Activated T-cell treated with anti-CD3 and anti-CD28 coated beads for 48 hours (primary cell): ENCODE data around the gene TRPC4AP.

Source experiments
- DNase-seq: peaks from one replicate; pipeline ENCODE4 v3.0.0-alpha.2; 2020; ENCODE audit warnings: low read depth

TRPC4AP gene

DNA sequence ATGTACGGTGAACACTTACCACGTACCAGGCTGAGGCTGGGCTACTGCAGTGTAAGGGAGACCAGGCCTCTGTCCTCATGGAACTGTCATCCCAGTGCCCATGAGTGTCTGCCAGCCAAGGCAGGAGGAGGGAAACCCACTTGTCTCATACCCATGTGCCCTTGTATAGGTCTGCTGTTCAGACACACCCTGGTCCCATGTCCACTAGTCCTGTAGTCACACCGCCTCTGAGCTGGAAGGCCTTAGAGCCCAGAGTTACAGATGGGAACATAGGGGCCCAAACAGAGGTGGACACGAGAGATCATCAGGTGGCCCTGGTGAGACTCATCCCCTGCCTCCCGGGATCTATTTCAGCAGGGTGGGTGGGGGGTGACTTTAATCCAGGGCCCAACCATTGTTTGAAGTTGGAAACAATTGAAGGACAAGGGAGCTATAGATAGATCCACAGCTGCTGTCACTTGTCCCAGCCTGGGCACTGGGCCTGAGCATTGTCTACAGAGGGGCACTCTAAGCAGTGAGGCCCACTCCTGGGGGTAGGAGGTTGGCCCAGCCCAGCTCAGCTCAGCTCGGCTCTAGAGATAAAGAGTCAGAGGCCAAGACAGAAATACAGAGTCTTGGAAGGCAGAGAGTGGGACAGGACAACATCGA is 122.3 kb downstream of the TRPC4AP start:
- DNase-seq: no peak

DNA sequence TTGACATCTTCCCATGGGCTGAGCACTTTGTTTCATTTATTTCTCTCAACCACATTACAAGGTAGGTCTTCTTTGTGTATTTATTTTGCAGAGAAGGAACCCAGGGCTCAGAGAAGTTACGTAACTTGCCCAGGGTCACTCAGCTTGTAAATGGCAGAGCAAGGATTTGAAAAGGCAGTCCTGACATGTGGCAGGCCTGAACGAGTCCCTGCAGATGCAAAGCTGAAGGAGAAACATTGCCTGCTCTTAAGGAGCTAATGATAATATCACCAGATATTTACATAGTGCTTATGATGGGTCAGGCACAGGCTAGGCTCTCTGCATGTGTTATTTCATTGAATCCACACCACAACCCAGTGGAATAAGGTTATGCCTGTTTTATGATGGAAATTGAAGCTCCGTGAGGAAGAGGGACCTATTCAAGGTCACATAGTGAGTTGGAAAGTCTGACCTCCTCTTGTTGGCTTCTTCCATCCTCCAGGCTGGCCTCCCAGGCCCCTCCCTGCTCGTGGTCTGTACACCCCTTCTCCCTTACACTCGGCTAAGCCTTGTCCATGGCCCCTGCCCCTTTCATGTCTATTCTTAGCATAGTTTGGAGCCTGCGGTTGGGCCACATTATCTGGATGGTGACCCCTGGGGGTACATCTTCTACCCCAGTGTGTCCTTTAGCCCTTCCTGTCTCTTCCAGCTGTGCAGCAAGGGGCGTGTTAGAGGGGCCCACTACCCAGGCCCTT is 124.4 kb downstream of the TRPC4AP start:
- DNase-seq: no peak

DNA sequence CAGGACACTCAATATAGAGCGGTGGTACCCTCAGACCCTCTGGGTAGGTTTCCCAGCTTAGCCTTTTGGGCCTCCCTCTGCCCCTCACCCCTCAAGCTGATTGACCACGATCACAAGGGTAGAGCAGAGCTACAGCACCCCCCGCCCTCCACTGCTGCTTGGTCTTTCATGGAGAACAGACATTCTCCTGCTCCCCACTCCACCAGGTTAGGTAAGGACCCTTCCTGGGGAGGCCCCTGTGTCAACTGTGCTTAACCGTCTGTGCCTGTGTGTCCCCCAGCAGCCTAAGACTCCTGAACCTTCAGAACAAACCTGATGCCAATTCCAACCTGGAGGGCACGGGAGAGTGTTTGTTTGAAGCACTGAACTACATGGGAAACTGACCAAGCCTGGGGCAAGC is 125.2 kb downstream of the TRPC4AP start:
- DNase-seq: no peak

DNA sequence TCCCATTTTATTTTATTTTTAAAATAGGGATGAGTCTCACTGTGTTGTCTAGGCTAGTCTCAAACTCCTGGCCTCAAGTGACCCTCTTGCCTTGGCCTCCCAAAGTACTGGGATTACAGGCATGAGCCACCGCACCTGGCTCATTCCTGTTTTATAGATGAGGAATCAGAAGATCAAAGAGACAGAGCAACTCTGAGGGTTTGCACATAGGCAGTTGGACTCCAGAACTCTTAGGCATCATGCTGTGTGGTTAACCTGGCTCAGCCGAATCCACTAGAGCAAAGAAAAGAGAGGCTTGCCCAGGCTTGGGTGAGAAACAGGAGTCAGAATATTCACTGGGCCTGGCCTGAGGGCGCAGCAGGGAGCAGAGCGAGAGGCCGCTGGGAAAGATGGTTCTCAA is 127.6 kb downstream of the TRPC4AP start:
- DNase-seq: no peak

DNA sequence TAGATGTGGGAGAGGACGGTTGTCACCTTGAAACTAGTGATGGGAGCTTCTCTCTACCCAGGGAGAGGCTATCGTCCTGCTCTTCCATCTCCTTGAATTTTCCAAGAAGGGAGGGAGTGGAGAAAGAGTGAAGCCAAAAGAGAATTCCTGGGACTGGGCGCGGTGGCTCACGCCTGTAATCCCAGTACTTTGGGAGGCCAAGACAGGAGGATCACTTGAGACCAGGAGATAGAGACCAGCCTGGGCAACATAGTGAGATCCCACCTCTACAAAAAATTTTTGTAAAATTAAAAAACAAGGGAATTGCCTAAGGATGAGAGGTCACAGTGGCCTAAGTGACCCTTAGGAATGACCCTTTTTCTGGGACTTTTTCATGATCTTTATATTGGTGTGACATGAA is 128.1 kb downstream of the TRPC4AP start:
- no peak for DNase-seq

DNA sequence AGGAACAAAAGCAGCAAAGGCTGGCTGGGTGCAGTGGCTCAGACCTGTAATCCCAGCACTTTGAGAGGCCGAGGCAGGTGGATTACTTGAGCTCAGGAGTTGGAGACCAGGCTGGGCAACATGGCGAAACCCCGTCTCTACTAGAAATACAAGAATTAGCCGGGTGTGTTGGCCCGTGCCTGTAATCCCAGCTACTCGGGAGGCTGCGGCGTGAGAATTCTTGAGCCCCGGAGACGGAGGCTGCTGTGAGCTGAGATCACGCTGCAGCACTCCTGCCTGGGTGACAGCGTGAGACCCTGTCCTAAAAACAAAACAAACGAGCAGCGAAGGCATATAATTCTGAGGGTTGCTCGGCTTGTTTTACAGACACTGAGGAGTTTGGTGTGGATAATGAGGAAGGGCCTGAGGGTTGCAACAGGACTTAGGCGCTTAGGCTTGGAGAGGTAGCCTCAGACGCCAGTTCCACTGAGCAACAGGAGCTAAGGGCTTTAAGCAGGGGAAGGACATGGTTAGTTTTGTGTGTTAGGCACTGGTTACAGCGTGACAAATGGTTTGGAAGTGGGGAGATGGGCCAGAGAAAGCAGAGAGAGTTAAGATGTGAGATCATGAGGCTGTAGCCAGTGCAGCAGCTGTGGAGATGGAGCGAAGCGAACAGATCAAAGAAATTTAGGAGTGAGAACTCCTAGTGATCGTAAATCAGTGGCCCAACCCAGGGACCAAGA is 135.7 kb downstream of the TRPC4AP start:
- no peak for DNase-seq

DNA sequence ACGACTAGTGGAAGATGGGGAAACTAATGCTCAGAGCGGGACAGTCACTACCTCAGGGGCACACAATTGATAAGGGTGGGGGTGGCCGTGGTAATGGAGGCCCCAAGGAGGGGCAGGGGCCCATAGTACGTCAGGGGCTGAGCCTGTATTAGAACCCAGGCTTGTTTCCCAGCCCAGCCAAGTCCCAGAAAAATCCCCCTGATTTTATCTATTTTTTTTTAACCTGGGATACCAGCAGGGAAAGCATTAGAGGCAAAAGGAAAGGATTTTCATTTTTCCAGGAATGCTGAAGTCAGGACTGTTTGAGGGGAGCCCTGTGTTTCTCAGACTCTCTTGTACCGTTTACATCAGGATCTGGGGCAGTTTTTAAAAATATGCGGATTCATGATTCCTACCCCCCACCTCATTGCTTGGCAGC is 136.6 kb downstream of the TRPC4AP start:
- no peak for DNase-seq

DNA sequence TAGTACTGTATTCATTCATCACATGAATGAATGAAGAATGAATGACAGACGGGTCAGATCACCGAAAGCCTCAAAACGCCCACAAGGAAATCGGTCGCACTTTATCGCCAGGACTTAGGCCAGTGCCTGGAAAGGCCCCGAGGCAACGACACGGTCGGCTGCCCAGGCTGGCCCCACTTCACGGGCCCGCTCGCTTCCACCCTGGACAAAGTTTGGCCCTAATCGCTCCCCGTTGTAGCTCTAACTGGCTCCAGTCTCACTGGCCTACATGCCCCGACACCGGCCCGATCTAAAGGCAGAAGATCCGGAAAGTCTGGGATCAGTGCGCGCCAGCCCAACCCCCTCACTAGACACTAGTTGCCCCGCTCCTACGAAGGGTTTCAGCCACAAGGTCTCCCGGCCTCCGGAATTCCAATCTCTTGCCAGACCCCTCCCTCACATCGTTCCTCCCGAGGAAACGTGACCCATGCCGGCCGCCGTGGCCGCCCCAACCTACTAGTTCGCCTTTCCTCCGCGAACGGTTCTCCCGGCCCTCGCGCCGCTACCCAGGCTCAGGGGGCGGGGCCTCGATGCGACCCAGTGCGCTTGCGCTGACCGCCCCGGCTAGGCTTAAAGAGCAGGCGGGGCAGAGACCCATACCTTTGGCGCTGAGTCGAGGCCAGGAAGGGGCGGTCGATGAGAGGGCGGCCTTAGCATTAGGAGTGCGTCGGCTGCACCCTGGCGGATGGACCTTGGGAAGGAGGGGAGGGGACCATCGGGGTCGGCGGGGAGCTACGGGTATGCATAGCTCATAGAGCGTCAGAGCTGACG is 137.2 kb downstream of the TRPC4AP start, which contains the start of the genes GSS and MYH7B:
GSS (minus strand) TSS at position 576 of the 810 bp plus-strand sequence. CDS start 3,954 bp downstream, outside the sequence.
MYH7B (plus strand) TSS at position 638 of the 810 bp plus-strand sequence. CDS start 22,138 bp downstream, outside the sequence.
- peak; percentile 99 for DNase-seq

DNA sequence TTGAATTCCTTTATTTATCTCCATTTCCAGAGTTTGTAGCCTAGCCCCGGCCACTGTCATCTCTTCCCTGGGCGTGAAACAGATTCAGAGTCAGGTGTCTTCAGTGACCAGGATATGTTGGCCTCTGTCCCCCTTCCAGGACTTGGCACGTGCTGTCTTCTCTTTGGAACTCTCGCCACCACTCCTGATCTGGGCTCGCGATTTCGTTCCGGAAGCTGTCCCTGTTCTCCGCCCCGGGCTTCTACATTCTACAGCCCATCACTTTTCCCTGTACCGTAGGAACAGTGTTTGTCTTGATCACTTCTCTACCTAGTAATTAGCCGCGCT is 137.7 kb downstream of the TRPC4AP start:
- DNase-seq: no peak

DNA sequence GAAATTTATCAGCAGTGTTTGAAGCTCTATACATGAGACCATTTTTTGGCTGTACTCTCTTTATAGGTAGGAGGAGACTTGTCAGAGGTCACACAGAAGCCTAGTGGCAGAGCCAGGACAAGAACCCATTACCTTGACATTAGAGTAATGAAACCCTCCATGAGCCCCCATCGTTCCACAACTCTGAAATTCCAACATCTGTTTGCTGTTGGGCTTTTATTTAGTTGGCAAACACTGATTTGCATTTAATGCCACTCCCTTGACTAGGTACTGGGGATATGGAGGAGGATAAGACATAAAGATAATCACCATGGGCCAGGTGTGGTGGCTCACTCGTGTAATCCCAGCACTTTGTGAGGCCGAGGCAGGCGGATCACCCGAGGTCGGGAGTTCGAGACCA is 138.6 kb downstream of the TRPC4AP start:
- DNase-seq: no peak

DNA sequence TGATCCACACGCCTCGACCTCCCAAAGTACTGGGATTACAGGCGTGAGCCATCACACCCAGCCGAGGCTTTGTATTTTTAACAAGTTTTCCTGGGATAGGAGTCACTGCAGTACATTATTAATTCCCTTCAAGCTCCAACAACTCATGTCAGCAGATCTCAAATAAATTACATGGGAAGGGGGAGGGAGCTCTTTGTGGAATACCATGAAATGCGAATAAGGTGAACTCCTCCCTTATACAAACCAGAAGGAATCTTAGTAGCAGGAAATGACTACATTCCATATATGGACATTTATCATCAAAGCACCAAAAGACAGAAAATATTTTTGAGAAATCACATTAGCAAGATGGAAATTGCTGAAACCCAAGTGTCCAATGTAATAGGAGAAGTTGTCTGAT is 139.9 kb downstream of the TRPC4AP start:
- no peak for DNase-seq
